HEK293 (cell line): ENCODE measurements around the gene RGS19.

Experiments
- CTCF ChIA-PET: fragments of 350-600 bp; formaldehyde crosslinking; extraction: SDS; loops from one replicate; lab custom pipeline; 2021; ENCODE audit warnings: antibody characterized with exemption; lab: Yijun Ruan, JAX
- POLR2A ChIA-PET: fragments of 300-600 bp; formaldehyde crosslinking; extraction: SDS; loops from one replicate; lab custom pipeline; 2020; ENCODE audit warnings: antibody characterized with exemption, inconsistent platforms; lab: Yijun Ruan, JAX
- H3K27ac ChIP-seq: fragments of 200-500 bp; sonication (Bioruptor generic); 2 replicates; pipeline ENCODE4 v1.5.1; 2014; ENCODE audit warnings: low read depth, low read length, control low read depth, inconsistent platforms; ENCODE audit errors: extremely low read depth
- H3K36me3 ChIP-seq, 2 experiments: fragments of 200-500 bp in 1 of 2; sonication (Bioruptor generic) in 1 of 2; 1 replicate in 1 of 2; 2 replicates in 1 of 2; pipeline ENCODE4 v1.5.1; 2014 to 2017; ENCODE audit warnings: inconsistent platforms in 2 of 2, low read length in 2 of 2; ENCODE audit not compliant: control insufficient read depth in 2 of 2, insufficient read depth in 1 of 2
- H3K4me1 ChIP-seq: fragments of 200-500 bp; sonication (Bioruptor generic); 2 replicates; pipeline ENCODE4 v1.5.1; 2014; ENCODE audit warnings: mild to moderate bottlenecking, low read length, inconsistent platforms; ENCODE audit not compliant: control insufficient read depth, insufficient read depth
- H3K4me3 ChIP-seq: 2 replicates; pipeline ENCODE4 v1.5.1; 2011; ENCODE audit warnings: low read depth, mild to moderate bottlenecking, control low read depth, low read length, moderate library complexity
- H3K9me3 ChIP-seq: fragments of 200-500 bp; sonication (Bioruptor generic); 2 replicates; pipeline ENCODE4 v1.5.1; 2014; ENCODE audit warnings: low read depth, low read length, inconsistent platforms; ENCODE audit not compliant: control insufficient read depth, insufficient read depth
- BCL11A ChIP-seq: fragments of 450-650 bp; formaldehyde crosslinking; IDR thresholded peaks from 2 replicates; pipeline ENCODE4 v1.5.1; 2016; ENCODE audit warnings: low read depth, missing biosample characterization, missing genetic modification characterization
- GLIS1 ChIP-seq: fragments of 450-650 bp; formaldehyde crosslinking; IDR thresholded peaks from 2 replicates; pipeline ENCODE4 v1.5.1; 2016; ENCODE audit warnings: missing biosample characterization, missing genetic modification characterization
- GLIS2 ChIP-seq: fragments of 450-650 bp; formaldehyde crosslinking; IDR thresholded peaks from 2 replicates; pipeline ENCODE4 v1.5.1; 2016; ENCODE audit warnings: missing biosample characterization, missing genetic modification characterization
- HIC1 ChIP-seq: fragments of 450-650 bp; formaldehyde crosslinking; IDR thresholded peaks from 2 replicates; pipeline ENCODE4 v1.5.1; 2016; ENCODE audit warnings: missing biosample characterization, missing genetic modification characterization
- KLF1 ChIP-seq: fragments of 450-650 bp; formaldehyde crosslinking; IDR thresholded peaks from 2 replicates; pipeline ENCODE4 v1.5.1; 2016; ENCODE audit warnings: missing biosample characterization, missing genetic modification characterization
- KLF9 ChIP-seq: fragments of 450-650 bp; formaldehyde crosslinking; IDR thresholded peaks from 2 replicates; pipeline ENCODE4 v1.5.1; 2016; ENCODE audit warnings: missing biosample characterization, missing genetic modification characterization, low read depth
- WT1 ChIP-seq: fragments of 450-650 bp; formaldehyde crosslinking; IDR thresholded peaks from 2 replicates; pipeline ENCODE4 v1.5.1; 2016; ENCODE audit warnings: missing biosample characterization, missing genetic modification characterization
- ZBTB17 ChIP-seq: fragments of 450-650 bp; formaldehyde crosslinking; IDR thresholded peaks from 2 replicates; pipeline ENCODE4 v1.5.1; 2016; ENCODE audit warnings: missing biosample characterization, missing genetic modification characterization
- ZBTB7A ChIP-seq: fragments of 450-650 bp; formaldehyde crosslinking; IDR thresholded peaks from 2 replicates; pipeline ENCODE4 v1.5.1; 2016; ENCODE audit warnings: low read depth, missing biosample characterization, missing genetic modification characterization
- ZBTB8A ChIP-seq: fragments of 450-650 bp; formaldehyde crosslinking; IDR thresholded peaks from 2 replicates; pipeline ENCODE4 v1.5.1; 2016; ENCODE audit warnings: missing biosample characterization, missing genetic modification characterization
- ZNF366 ChIP-seq: fragments of 450-650 bp; formaldehyde crosslinking; conservative IDR thresholded peaks from 2 replicates; pipeline ENCODE4 v1.5.1; 2016; ENCODE audit warnings: missing biosample characterization, missing genetic modification characterization
- ZNF610 ChIP-seq: fragments of 450-650 bp; formaldehyde crosslinking; IDR thresholded peaks from 2 replicates; pipeline ENCODE4 v1.5.1; 2016; ENCODE audit warnings: missing biosample characterization, missing genetic modification characterization, borderline replicate concordance
- ZNF626 ChIP-seq: fragments of 450-650 bp; sonication (Bioruptor Pico); formaldehyde crosslinking; IDR thresholded peaks from 2 replicates; pipeline ENCODE4 v1.5.1; 2018; ENCODE audit warnings: missing biosample characterization, missing genetic modification characterization, inconsistent platforms
- ZNF692 ChIP-seq: fragments of 450-650 bp; formaldehyde crosslinking; IDR thresholded peaks from 2 replicates; pipeline ENCODE4 v1.5.1; 2016; ENCODE audit warnings: missing biosample characterization, missing genetic modification characterization
- ZNF791 ChIP-seq: fragments of 450-650 bp; formaldehyde crosslinking; IDR thresholded peaks from 2 replicates; pipeline ENCODE4 v1.5.1; 2016; ENCODE audit warnings: missing biosample characterization, missing genetic modification characterization
- ZSCAN4 ChIP-seq: fragments of 450-650 bp; formaldehyde crosslinking; IDR thresholded peaks from 2 replicates; pipeline ENCODE4 v1.5.1; 2017; ENCODE audit warnings: missing biosample characterization, missing genetic modification characterization
- TF ChIP-seq, protein P1 (sequence below): fragments of 450-650 bp; formaldehyde crosslinking; conservative IDR thresholded peaks from 2 replicates; pipeline ENCODE4 v1.5.1; 2016; ENCODE audit warnings: low read depth, missing biosample characterization, missing genetic modification characterization
- TF ChIP-seq, protein P2 (sequence below): fragments of 450-650 bp; formaldehyde crosslinking; IDR thresholded peaks from 2 replicates; pipeline ENCODE4 v1.5.1; 2016; ENCODE audit warnings: missing biosample characterization, missing genetic modification characterization, borderline replicate concordance
- TF ChIP-seq, protein P3 (sequence below): fragments of 450-650 bp; formaldehyde crosslinking; IDR thresholded peaks from 2 replicates; pipeline ENCODE4 v1.5.1; 2016; ENCODE audit warnings: missing biosample characterization, missing genetic modification characterization

Gene RGS19

DNA sequence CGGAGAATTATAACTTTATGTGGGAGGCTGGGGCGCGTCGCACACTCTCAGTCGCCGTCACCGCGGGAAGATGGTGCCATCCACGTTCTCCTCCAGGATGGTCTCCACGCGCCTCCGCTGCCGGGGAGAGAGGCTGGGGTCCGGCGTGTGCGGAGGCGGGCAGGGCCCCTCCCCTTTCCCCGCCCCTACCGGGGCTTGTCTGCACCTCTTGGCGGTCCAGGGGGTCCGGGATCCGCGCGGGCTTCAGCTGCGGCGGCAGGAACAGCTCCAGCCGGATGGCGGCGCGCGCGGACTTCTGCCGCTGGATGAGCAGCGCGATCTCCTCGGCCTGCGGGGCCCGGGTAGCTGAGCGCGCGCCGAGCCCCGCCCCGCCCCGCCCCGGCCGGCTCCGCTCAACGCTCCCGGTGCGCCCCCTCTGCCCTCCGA, 4.1 kb upstream of the RGS19 start (continued):
- no peak for TF ChIP-seq ZNF791 (tag by site-specific recombination)
- TF ChIP-seq ZBTB8A (tag by site-specific recombination): peak; percentile 49
- 0 out of 2 replicates have a peak, but pooled peaks have one; percentile 71 for TF ChIP-seq ZBTB7A (tag by site-specific recombination)
- TF ChIP-seq ZNF626 (tag by site-specific recombination): no peak
- no peak for TF ChIP-seq ZSCAN4 (tag by site-specific recombination)
- no peak for TF ChIP-seq ZNF692 (tag by site-specific recombination)
- TF ChIP-seq KLF1: no peak; the same call in 1 of the 2 replicates
- TF ChIP-seq ZNF366 (tag by site-specific recombination): no peak
- TF ChIP-seq GLIS1 (tag by site-specific recombination): peak; percentile 97
- TF ChIP-seq, protein P1, sequence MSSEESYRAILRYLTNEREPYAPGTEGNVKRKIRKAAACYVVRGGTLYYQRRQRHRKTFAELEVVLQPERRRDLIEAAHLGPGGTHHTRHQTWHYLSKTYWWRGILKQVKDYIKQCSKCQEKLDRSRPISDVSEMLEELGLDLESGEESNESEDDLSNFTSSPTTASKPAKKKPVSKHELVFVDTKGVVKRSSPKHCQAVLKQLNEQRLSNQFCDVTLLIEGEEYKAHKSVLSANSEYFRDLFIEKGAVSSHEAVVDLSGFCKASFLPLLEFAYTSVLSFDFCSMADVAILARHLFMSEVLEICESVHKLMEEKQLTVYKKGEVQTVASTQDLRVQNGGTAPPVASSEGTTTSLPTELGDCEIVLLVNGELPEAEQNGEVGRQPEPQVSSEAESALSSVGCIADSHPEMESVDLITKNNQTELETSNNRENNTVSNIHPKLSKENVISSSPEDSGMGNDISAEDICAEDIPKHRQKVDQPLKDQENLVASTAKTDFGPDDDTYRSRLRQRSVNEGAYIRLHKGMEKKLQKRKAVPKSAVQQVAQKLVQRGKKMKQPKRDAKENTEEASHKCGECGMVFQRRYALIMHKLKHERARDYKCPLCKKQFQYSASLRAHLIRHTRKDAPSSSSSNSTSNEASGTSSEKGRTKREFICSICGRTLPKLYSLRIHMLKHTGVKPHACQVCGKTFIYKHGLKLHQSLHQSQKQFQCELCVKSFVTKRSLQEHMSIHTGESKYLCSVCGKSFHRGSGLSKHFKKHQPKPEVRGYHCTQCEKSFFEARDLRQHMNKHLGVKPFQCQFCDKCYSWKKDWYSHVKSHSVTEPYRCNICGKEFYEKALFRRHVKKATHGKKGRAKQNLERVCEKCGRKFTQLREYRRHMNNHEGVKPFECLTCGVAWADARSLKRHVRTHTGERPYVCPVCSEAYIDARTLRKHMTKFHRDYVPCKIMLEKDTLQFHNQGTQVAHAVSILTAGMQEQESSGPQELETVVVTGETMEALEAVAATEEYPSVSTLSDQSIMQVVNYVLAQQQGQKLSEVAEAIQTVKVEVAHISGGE (tag by site-specific recombination): no peak
- TF ChIP-seq ZNF610 (tag by site-specific recombination): no peak
- TF ChIP-seq BCL11A (tag by site-specific recombination): 0 out of 2 replicates have a peak, but pooled peaks have one; percentile 22
- TF ChIP-seq WT1 (tag by site-specific recombination): 0 out of 2 replicates have a peak, but pooled peaks have one; percentile 25
- TF ChIP-seq GLIS2 (tag by site-specific recombination): peak; percentile 82
- TF ChIP-seq ZBTB17 (tag by site-specific recombination): peak; percentile 47; the same call in 1 of the 2 replicates
- peak; percentile 61; the same call in 1 of the 2 replicates for TF ChIP-seq KLF9 (tag by site-specific recombination)

- Histone ChIP-seq H3K9me3 (no peaks in the 10 kb centered on the region), H3K27ac (no peak overlapping the region), H3K4me3 (peak overlapping the region; percentile 27; the same call in 1 of the 2 replicates), H3K36me3 (no peaks in the 10 kb centered on the region), H3K4me1 (peaks cover 9% of the 10 kb centered on the region)
- ChIA-PET CTCF (interaction anchor here (0.6 to 4.8 kb wide), 6 partner anchors 18 to 92 kb away, joined by 3 to 35 read pairs (median 4); no protein-coding TSS in a partner anchor), POLR2A (interaction anchor here (1.1 to 2.9 kb wide), 3 partner anchors 20 to 45 kb away, joined by 3 to 13 read pairs (median 4); partner anchors contain the start of gene TCEA2)
- TF ChIP-seq, protein P2, sequence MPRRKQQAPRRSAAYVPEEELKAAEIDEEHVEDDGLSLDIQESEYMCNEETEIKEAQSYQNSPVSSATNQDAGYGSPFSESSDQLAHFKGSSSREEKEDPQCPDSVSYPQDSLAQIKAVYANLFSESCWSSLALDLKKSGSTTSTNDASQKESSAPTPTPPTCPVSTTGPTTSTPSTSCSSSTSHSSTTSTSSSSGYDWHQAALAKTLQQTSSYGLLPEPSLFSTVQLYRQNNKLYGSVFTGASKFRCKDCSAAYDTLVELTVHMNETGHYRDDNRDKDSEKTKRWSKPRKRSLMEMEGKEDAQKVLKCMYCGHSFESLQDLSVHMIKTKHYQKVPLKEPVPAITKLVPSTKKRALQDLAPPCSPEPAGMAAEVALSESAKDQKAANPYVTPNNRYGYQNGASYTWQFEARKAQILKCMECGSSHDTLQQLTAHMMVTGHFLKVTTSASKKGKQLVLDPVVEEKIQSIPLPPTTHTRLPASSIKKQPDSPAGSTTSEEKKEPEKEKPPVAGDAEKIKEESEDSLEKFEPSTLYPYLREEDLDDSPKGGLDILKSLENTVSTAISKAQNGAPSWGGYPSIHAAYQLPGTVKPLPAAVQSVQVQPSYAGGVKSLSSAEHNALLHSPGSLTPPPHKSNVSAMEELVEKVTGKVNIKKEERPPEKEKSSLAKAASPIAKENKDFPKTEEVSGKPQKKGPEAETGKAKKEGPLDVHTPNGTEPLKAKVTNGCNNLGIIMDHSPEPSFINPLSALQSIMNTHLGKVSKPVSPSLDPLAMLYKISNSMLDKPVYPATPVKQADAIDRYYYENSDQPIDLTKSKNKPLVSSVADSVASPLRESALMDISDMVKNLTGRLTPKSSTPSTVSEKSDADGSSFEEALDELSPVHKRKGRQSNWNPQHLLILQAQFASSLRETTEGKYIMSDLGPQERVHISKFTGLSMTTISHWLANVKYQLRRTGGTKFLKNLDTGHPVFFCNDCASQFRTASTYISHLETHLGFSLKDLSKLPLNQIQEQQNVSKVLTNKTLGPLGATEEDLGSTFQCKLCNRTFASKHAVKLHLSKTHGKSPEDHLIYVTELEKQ (tag by site-specific recombination): no peak
- TF ChIP-seq HIC1: 0 out of 2 replicates have a peak, but pooled peaks have one; percentile 15
- TF ChIP-seq, protein P3, sequence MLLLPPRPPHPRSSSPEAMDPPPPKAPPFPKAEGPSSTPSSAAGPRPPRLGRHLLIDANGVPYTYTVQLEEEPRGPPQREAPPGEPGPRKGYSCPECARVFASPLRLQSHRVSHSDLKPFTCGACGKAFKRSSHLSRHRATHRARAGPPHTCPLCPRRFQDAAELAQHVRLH (tag by site-specific recombination): 0 out of 2 replicates have a peak, but pooled peaks have one; percentile 10
These were observed 3.6 kb upstream of the RGS19 start for GRCh38 chr20:64082820-64083377.
